PC-3 (cell line): ENCODE data around the gene DIAPH3.

Experiments used
- CTCF ChIP-seq: fragments of 300-600 bp; sonication (generic); conservative IDR thresholded peaks from 2 replicates; pipeline ENCODE4 v1.5.1; 2017; ENCODE audit warnings: antibody characterized with exemption, low read depth, mild to moderate bottlenecking, low read length
- EZH2 ChIP-seq: fragments of 300-600 bp; sonication (generic); IDR thresholded peaks from one replicate; pipeline ENCODE4 v1.6.1; 2017; ENCODE audit warnings: antibody characterized with exemption, mild to moderate bottlenecking, low read length; ENCODE audit not compliant: unreplicated experiment
- EZH2phosphoT487 ChIP-seq: fragments of 300-600 bp; sonication (generic); IDR thresholded peaks from 2 replicates; pipeline ENCODE4 v1.6.1; 2018; ENCODE audit warnings: mild to moderate bottlenecking, antibody characterized with exemption, low read length, borderline replicate concordance

GRCh38 chr13:59782696-59783095 lies 381.0 kb downstream of the DIAPH3 start:
- TF ChIP-seq CTCF (no peak), EZH2 (no peak), EZH2phosphoT487 (no peak)
